Measurements from ENCODE around the gene KAZN.

Gene KAZN

GRCh38 chr1:14647777-14648176 is 49.3 kb downstream of the KAZN start:
- DNase-seq (ENCODE audit: low read depth): no peak

DNA sequence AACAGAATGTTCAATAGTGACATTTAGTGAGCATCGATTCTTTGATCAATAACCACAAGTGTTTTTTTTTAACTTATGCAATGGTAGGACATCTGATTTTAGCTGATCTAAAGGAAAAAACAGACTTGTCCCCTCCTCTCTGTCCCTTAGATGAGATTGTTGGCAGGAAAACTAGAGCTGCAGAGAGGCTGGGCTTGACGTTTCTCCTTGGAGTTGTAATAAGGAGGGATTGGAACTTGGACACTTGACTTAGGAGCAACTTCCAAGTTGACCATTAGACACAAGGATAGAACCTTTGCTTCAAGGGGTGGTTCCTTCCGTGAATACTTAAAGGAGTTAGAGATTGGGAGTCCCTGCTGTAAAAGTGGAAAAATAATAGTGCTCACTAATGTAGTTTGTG is 49.9 kb downstream of the KAZN start:
- DNase-seq (ENCODE audit: low read depth): no peak

- DNase-seq (ENCODE audit: low read depth): peak; percentile 9
Measured at GRCh38 chr1:14648896-14649855, 50.7 kb downstream of the KAZN start.

DNA sequence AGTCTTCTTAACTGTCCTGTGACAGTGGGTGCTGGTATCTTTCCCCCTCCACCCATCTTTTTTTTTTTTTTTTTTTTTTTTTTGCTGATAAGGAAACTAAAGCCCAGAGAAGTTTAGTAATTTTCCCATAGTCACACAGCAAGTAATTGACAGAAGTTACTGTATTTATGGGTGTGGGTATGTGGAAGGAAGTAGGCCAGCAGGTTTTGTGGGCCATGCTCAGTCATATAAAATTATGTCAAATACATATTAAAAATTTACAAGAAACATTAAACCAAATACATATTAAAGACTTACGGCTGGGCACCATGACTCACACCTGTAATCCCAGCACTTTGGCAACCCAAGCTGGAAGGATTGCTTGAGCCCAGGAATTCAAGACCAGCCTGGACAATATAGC is 51.5 kb downstream of the KAZN start:
- no peak for DNase-seq (ENCODE audit: low read depth)

DNA sequence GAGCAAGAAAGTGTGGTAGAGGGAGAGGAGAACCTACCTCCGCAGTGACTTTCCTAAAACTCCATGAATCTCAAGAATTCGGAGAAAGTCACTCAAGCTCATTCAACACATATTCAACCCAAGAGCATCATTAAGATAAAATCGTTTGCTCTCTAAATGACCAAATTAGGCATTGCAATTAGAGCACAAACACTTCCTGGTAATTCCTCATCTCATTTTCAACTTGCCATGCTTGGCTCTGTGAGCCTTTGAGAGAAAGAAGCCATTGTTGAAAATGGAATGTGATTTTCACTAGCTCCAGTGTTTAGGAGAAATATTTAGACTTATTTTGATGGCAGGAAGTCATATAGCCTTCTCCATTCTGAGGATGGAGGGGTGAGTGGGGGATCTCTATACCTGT is 52.5 kb downstream of the KAZN start:
- DNase-seq (ENCODE audit: low read depth): no peak

DNA sequence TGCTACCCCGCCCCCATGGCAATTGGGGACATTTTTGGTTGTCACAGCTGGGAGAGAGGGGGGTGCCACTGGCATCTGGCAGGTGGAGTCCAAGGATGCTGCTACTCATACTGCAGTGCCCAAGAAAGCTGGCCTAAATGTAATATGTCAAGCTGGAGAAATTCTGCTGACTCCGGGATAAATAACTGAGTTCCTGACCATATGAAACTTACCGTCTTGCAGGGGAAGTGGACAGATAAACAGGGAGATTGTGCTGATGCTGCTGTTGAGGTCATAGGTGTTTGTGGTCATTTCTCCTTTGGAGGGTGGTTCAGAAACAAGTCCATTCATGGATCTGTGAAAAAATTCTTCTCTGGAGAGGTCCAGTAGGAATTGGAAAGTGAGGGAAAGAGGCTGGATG is 54.4 kb downstream of the KAZN start:
- no peak for DNase-seq (ENCODE audit: low read depth)

- DNase-seq (ENCODE audit: low read depth): peak; percentile 73
Measured at GRCh38 chr1:14653461-14653960, 55.0 kb downstream of the KAZN start.

DNA sequence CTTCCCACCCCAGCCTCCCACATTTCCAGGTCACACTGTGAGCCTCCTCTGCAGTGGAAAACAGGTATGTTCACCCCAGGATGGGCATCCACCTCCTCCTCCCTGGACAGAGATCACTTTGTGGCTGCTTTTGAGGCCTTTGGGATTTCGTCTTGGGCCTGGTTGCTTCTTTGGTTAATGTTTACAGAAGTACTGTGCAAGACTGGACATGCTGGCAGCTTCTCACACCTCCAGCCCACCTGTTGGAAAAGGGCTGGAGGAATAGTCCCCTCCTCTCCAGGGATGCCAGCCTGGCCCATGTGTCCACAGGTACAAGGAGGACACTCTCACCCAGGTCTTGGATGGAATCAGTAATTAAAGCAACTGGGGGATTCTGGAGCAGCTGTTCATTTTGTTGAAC is 56.1 kb downstream of the KAZN start:
- no peak for DNase-seq (ENCODE audit: low read depth)

GRCh38 chr1:14655385-14655784 is 56.9 kb downstream of the KAZN start:
- no peak for DNase-seq (ENCODE audit: low read depth)

- no peak for DNase-seq (ENCODE audit: low read depth)
Measured at GRCh38 chr1:14656384-14656937, 58.0 kb downstream of the KAZN start.

DNA sequence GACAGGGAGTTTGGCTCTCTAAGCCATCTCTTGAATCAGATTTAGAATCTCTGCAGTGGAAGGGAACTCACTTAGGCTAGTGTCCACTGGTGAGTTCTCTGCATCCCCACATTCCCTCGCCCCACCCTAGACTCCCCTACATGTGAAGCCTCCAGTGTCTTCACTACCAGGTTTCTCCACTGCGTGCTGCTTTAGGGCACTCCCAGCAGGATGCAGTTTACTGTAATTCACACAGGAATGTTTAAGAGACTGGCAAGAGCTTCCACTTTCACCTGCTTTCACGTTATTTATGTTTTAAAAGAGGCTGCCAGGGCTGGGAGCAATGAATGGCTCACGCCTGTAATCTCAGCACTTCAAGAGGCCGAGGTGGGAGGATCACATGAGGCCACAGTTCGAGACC is 60.2 kb downstream of the KAZN start:
- no peak for DNase-seq (ENCODE audit: low read depth)

GRCh38 chr1:14659913-14660312 is 61.4 kb downstream of the KAZN start:
- no peak for DNase-seq (ENCODE audit: low read depth)

GRCh38 chr1:14660801-14661200 is 62.3 kb downstream of the KAZN start:
- DNase-seq (ENCODE audit: low read depth): no peak

GRCh38 chr1:14661222-14661621 is 62.7 kb downstream of the KAZN start:
- DNase-seq (ENCODE audit: low read depth): no peak

- DNase-seq (ENCODE audit: low read depth): no peak
Measured at GRCh38 chr1:14662116-14662515, 63.6 kb downstream of the KAZN start.

GRCh38 chr1:14663773-14664172 is 65.3 kb downstream of the KAZN start:
- DNase-seq (ENCODE audit: low read depth): no peak

GRCh38 chr1:14666373-14666772 is 67.9 kb downstream of the KAZN start:
- no peak for DNase-seq (ENCODE audit: low read depth)

GRCh38 chr1:14666962-14667650 is 68.6 kb downstream of the KAZN start:
- no peak for DNase-seq (ENCODE audit: low read depth)

DNA sequence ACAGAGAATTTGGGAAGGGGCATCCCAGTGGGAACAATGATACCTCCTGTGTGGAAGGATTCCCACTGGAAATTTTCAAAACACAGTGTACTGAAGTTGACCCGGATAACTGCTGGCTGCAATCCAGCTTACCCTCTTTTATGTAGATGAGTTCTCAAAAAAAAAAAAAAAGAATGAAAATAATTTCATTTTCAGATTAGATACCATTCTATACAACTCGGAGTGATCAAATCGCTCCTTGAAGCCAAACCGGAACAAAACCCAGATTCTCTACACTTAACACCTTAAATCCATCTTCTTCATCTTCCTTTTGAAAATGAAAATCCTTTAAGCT is 69.1 kb downstream of the KAZN start:
- DNase-seq (ENCODE audit: low read depth): no peak

DNA sequence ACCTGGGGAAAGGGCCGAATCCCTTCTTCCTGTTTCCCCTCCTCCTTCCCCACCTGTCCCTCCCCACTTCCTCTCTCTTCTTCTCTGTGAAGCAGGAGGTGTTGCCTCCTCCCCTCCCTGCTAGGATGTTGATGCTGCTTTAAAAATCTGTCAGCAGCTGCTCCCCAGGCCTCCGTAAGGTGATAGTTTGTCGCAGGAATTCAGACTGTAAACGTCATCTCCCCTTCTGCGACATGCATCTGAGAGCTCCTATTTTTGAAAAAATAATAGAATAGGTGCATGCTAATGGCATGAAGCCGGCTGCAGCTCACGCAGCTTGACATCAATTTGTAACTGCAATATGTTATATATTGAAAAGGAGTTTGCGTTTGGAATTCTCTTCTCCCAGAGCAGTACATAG is 70.1 kb downstream of the KAZN start:
- no peak for DNase-seq (ENCODE audit: low read depth)

- DNase-seq (ENCODE audit: low read depth): no peak
Measured at GRCh38 chr1:14672005-14672404, 73.5 kb downstream of the KAZN start.

- DNase-seq (ENCODE audit: low read depth): no peak
Measured at GRCh38 chr1:14674030-14674429, 75.5 kb downstream of the KAZN start.

DNA sequence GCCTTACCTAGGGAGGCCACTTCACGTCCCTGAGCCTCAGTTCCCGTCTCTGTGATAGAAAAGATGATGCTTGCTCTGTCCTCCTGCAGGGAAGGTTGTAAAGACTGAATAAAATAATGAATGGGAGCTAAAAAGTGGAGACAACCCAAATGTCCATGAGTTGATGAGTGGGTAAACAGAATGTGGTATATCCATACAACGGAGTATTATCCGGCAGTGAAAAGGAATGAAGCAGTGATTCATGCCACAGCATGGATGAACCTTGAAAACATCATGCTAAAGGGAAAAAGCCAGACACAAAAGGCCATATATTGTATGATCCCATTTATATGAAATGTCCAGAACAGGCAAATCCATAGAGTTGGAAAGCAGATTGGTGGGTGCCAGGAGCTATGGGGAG is 77.9 kb downstream of the KAZN start:
- no peak for DNase-seq (ENCODE audit: low read depth)
